Fibroblast of lung (primary cell): ENCODE results near the gene ITLN1.
"Not testable (repeated sequence)": the region's sequence is repeated elsewhere in the genome, so short reads cannot be mapped to it uniquely, and the experiment has no call there.

Experiments
- CTCF ChIP-seq, 2 donors: IDR thresholded peaks in 1 of 2; conservative IDR thresholded peaks in 1 of 2; 1 replicate in 1 of 2; 2 replicates in 1 of 2; pipeline ENCODE4 v1.5.1; 2011 to 2012; ENCODE audit warnings: low read length in 2 of 2, control low read depth in 1 of 2, inconsistent platforms in 1 of 2, low read depth in 1 of 2, mild to moderate bottlenecking in 1 of 2
- EZH2 ChIP-seq: IDR thresholded peaks from 2 replicates; pipeline ENCODE4 v1.5.1; 2012; ENCODE audit warnings: low read length, control low read depth, mild to moderate bottlenecking; ENCODE audit errors: missing control alignments

- TF ChIP-seq CTCF (conservative IDR thresholded peaks at IDR 0.05 in 1 of 2, IDR thresholded peaks at IDR 0.05 in 1 of 2; ENCODE audit: low read depth in 1 of 2, low read length in 2 of 2); EZH2: not testable (repeated sequence)
These were observed 17.3 kb downstream of the ITLN1 start for GRCh38 chr1:160867651-160868050.
